ENCODE results near the gene ADGRB3.

ADGRB3 gene

DNA sequence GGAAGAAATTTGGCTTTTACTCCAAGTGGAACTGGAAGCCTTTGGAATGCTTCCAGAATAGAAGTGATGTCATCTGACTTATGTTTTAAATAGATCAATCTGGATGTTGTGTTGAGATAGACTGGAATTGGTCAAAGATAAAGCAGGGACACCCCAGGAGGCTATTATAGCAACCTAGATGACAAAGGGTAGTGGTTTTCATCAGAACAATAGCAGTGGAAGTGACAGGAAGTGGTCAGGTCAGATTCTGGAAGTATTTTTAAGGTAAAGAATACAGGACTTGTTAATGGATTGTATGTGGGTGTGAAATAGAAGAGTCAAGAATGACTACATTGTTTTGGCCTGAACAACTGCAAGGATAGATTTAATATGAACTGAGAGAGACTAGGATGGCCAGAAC is 191.4 kb downstream of the ADGRB3 start:
- no peak overlapping the region for H3K4me3 ChIP-seq (replicated peaks; ENCODE audit: low read depth, low read length)
- TF ChIP-seq, protein P1, sequence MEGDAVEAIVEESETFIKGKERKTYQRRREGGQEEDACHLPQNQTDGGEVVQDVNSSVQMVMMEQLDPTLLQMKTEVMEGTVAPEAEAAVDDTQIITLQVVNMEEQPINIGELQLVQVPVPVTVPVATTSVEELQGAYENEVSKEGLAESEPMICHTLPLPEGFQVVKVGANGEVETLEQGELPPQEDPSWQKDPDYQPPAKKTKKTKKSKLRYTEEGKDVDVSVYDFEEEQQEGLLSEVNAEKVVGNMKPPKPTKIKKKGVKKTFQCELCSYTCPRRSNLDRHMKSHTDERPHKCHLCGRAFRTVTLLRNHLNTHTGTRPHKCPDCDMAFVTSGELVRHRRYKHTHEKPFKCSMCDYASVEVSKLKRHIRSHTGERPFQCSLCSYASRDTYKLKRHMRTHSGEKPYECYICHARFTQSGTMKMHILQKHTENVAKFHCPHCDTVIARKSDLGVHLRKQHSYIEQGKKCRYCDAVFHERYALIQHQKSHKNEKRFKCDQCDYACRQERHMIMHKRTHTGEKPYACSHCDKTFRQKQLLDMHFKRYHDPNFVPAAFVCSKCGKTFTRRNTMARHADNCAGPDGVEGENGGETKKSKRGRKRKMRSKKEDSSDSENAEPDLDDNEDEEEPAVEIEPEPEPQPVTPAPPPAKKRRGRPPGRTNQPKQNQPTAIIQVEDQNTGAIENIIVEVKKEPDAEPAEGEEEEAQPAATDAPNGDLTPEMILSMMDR (IDR thresholded peaks at IDR 0.05; ENCODE audit: low read length, missing control alignments), result no peak
- DNase-seq (ENCODE audit: low read depth), result no peak

DNA sequence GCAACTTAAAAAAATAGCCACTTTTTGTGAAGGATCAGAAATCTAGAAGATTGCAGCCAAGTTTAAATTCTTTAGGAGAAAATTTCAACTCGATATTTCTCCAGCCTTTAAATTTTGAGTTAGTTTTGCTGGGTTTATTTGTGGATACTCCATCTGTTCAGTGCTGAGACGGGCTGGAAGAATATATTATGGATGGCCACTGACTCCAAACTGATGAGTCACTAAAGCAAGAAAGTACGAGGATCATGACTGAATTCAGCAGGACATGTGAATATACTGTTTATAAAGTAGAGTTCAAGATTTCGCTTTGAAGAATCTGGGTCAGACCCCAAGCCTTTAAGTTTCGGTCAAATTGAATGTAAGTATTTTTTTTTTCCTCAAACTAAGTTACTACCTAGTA is 199.5 kb downstream of the ADGRB3 start:
- no peak for DNase-seq (ENCODE audit: low read depth)
- TF ChIP-seq, protein P1 (IDR thresholded peaks at IDR 0.05; ENCODE audit: low read length, missing control alignments), result no peak

DNA sequence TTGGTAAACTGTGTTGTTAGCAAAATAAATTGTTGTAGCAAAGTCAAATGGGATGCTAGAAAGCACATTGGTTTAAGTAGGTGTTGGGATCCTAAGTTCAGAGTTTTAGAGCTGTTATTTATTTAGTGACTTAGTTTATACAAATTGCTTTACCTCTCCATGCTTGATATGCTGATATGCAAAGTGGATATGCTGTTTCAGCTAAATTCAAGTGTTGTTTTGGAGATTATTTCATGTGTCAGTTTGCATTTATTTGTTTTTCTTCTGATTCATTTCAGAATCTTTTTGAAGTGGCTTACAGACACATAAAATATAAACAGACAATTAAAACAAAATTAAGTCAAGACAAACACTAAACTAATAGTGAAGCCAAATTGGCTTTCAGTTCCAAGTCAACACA is 203.5 kb downstream of the ADGRB3 start:
- no peak overlapping the region for H3K4me3 ChIP-seq (replicated peaks; ENCODE audit: low read depth, low read length)
- no peak for DNase-seq (ENCODE audit: low read depth)
- TF ChIP-seq, protein P1 (IDR thresholded peaks at IDR 0.05; ENCODE audit: low read length, missing control alignments), result no peak

More for the DNA sequence above, 199.5 kb downstream of the ADGRB3 start:
- no peak overlapping the region for H3K4me3 ChIP-seq (replicated peaks; ENCODE audit: low read depth, low read length)

DNA sequence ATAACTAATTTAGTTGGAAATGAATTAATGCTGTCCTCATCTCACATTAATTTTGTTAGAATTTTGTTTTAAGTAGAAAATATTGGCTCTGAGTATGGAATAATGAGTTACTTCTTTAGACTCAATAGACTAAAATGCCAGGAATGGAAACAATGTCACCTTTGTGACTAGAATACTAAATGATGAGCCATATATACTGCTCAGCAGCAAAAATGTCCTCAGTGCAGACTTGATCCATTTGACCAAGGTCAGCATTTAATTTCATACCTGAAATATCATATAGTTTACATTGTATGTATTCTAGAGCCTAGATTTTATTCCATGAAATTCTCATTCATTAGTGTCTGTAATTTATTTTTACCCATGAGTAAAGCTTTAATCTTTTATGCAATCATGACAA is 217.7 kb downstream of the ADGRB3 start:
- H3K4me3 ChIP-seq (replicated peaks; ENCODE audit: low read depth, low read length), result no peak overlapping the region
- TF ChIP-seq, protein P1 (IDR thresholded peaks at IDR 0.05; ENCODE audit: low read length, missing control alignments), result no peak
- DNase-seq (ENCODE audit: low read depth), result no peak

DNA sequence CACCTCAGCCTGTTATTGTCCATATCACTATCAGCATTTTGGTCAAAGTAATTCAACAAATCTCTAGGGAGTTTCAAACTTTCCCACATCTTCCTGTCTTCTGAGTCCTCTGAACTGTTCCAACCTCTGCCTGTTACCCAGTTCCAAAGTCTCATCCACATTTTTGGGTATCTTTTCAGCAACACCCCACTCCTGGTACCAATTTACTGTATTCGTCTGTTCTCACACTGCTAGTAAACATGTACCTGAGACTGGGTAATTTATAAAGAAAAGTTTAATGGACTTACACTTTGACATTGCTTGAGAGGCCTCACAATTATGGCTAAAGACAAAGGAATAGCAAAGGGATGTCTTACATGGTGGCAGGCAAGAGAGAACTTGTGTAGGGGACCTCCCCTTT is 224.2 kb downstream of the ADGRB3 start:
- TF ChIP-seq, protein P1 (IDR thresholded peaks at IDR 0.05; ENCODE audit: low read length, missing control alignments), result no peak
- DNase-seq (ENCODE audit: low read depth), result no peak
- H3K4me3 ChIP-seq (replicated peaks; ENCODE audit: low read depth, low read length), result no peak overlapping the region

DNA sequence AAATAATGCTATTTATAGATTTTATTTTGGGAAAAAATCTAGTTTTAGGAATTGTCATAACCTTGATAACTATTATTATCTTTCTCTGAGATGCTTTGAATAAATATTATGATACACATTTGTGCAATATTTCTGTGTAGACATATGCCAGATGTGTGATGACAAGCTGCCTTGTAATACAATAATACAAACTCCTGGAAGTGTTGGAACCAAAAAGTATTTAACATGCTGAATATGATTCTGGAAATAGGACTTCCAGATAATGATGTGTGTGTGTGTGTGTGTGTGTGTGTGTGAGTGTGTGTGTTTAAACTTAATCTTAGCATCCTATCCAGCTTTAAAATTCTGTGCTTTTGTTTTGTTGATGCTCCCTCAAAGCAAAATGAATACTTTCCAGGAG is 233.6 kb downstream of the ADGRB3 start:
- TF ChIP-seq, protein P1 (IDR thresholded peaks at IDR 0.05; ENCODE audit: low read length, missing control alignments), result no peak
- no peak for DNase-seq (ENCODE audit: low read depth)

DNA sequence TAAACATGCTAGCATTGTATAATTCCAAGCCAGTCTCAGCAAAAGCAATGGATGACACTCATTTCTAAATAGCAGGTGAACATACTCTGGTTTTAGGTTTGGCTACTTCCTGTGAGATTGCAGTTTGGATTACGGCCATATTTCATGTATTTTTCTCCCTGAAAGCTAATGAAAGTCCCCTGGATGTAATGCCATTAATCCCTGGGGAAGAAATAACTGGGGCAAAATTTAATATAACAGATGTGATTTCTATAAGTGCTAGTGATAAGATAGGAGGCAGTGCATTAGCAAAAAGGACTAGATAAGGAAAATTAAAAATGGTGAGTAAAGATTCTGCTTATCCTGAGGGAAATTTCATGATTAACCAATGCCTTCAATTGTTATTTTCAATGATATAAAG is 238.2 kb downstream of the ADGRB3 start:
- TF ChIP-seq, protein P1 (IDR thresholded peaks at IDR 0.05; ENCODE audit: low read length, missing control alignments), result no peak
- DNase-seq (ENCODE audit: low read depth), result no peak
- H3K4me3 ChIP-seq (replicated peaks; ENCODE audit: low read depth, low read length), result no peak overlapping the region

More for the DNA sequence above, 233.6 kb downstream of the ADGRB3 start:
- H3K4me3 ChIP-seq (replicated peaks; ENCODE audit: low read depth, low read length), result no peak overlapping the region
